GM10266 (cell line): ENCODE measurements around the gene ZNF280D.

Experiments used
- DNase-seq: peaks from one replicate; pipeline ENCODE4 v3.0.0; 2012; ENCODE audit errors: extremely low spot score
- CTCF ChIP-seq: IDR thresholded peaks from 2 replicates; pipeline ENCODE4 v1.5.1; 2012; ENCODE audit warnings: mild to moderate bottlenecking, low read depth; ENCODE audit not compliant: control insufficient read depth, insufficient read depth; ENCODE audit errors: missing control alignments

The ZNF280D gene

GRCh38 chr15:56775641-56776040 is 42.3 kb upstream of the ZNF280D start:
- DNase-seq = no peak
- no peak for TF ChIP-seq CTCF

- no peak for TF ChIP-seq CTCF
- no peak for DNase-seq
These were observed 41.0 kb upstream of the ZNF280D start for GRCh38 chr15:56774356-56774755.

GRCh38 chr15:56772868-56773639 is 39.7 kb upstream of the ZNF280D start:
- DNase-seq = no peak
- TF ChIP-seq CTCF = no peak

- DNase-seq = no peak
- no peak for TF ChIP-seq CTCF
These were observed 36.9 kb upstream of the ZNF280D start for GRCh38 chr15:56770173-56770572.

GRCh38 chr15:56767315-56767714 is 34.0 kb upstream of the ZNF280D start:
- no peak for DNase-seq
- no peak for TF ChIP-seq CTCF

GRCh38 chr15:56765251-56765650 is 31.9 kb upstream of the ZNF280D start:
- TF ChIP-seq CTCF = no peak
- DNase-seq = no peak

- no peak for TF ChIP-seq CTCF
- DNase-seq = no peak
These were observed 30.0 kb upstream of the ZNF280D start for GRCh38 chr15:56763141-56763895.
